Measurements from ENCODE around the gene SHANK3.
"Not testable (repeated sequence)": the region's sequence is repeated elsewhere in the genome, so short reads cannot be mapped to it uniquely, and the experiment has no call there.

Gene SHANK3

GRCh38 chr22:50643821-50644101 is 28.9 kb upstream of the SHANK3 start:
- in situ Hi-C loops (cut with MboI; ENCODE audit: low sequenced_read_pairs) = not testable (repeated sequence)

DNA sequence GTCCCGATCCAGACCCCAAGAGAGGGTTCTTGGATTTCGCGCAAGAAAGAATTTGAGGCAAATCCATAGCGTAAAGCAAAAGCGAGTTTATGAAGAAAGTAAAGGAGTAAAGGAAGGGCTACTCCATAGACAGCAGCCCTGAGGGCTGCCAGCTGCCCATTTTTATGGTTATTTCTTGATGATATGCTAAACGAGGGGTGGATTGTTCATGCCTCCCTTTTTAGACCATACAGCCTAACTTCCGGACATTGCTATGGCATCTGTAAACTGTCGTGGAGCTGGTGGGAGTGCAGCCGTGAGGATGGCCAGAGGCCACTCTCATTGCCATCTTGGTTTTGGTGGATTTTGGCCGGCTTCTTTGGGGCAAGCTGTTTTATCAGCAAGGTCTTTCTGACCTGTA is 19.4 kb upstream of the SHANK3 start:
- in situ Hi-C loops (cut with MboI; ENCODE audit: low sequenced_read_pairs) = no loop called here

DNA sequence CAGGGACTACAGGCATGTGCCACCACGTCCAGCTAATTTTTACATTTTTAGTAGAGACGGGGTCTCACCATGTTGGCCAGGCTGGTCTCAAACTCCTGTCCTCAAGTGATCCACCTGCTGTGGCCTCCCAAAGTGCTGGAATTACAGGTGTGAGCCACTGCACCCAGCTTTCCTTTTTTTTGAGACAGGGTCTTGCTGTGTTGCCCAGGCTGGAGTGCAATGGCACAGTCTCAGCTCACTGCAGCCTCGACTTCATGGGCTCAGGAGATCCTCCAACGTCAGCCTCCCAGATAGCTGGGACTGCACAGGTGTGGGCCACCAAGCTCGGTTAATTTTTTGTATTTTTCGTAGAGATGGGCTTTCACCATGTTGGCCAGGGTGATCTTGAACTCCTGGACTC is 18.0 kb upstream of the SHANK3 start:
- in situ Hi-C loops (cut with MboI; ENCODE audit: low sequenced_read_pairs) = not testable (repeated sequence)

DNA sequence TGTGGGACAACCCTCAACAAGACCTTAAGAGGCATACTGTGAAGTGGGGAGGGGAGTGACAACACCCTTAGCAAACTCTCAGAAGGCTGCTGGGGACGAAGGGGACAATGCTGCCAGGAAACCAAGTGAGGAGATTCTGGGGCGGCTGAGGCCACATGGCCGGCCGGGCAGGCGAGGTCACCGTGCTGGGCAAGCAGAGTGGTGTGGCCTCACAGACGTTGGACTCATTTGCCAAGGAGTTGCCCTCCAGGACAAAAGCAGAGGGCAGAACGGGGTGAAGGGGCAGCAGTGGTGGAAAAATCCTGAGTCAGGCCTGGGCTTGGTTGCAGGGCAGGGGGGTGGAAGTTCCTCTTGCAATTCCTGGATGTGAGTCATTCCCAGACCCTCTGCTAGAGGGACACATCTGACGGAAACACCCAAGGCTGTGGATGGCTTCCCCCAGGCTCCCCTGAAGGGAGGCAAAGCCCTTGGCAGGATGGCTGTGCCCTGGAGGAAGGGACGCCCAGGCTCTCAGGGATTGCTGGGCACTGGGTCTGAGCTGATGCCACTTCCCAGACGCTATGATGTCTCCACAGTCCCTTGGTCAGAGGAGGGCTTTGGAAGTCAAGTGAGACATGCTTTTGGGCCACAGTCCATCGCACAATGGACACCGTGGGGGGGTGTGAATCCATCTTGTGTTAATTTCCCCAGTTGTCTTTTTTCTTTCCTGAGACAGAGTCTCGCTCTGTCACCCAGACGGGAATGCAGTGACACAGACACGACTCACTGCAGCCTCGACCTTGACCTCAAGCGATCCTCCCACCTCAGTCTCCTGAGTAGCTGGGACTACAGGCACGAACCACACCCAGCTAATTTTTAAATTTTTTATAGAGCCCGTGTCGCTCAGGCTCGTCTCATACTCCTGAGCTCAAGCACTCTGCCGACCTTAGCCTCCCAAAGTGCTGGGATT is 16.2 kb upstream of the SHANK3 start:
- in situ Hi-C loops (cut with MboI; ENCODE audit: low sequenced_read_pairs) = no loop called here

GRCh38 chr22:50657925-50658324 is 14.7 kb upstream of the SHANK3 start:
- in situ Hi-C loops (cut with MboI; ENCODE audit: low sequenced_read_pairs) = no loop called here

DNA sequence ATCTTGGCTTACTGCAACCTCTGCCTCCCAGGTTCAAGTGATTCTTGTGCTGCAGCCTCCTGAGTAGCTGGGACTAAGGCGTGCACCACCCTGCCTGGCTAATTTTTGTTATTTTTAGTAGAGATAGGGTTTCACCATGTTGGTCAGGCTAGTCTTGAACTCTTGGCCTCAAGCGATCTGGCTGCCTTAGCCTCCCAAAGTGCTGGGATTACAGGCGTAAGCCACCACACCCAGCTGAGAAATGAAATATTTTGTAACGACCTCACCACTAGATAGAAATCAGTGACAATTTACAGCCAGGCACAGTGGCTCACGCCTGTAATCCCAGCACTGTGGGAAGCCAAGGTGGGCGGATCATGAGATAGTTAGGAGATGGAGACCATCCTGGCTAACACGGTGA is 12.9 kb upstream of the SHANK3 start:
- in situ Hi-C loops (cut with MboI; ENCODE audit: low sequenced_read_pairs) = not testable (repeated sequence)

DNA sequence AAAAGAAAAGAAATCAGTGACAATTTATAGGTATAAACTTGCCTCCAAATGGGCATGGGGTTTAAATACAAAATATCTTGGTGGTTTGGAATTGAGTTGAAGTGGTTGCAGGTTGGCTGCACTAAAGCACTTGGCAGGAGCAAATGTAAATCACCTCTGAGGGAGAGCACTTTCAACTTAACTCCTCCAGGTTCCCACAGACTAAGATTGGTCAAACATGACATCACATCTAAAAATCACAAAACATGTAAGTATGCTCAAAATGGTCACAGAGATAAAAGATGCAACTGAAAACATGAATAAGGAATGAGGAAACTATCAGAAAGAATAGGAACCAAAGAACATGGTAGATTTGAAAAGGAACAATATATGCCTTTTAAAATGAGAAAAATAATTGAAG is 12.3 kb upstream of the SHANK3 start:
- in situ Hi-C loops (cut with MboI; ENCODE audit: low sequenced_read_pairs) = no loop called here

- in situ Hi-C loops (cut with MboI; ENCODE audit: low sequenced_read_pairs) = no loop called here
Measured at GRCh38 chr22:50665212-50665611, 7.4 kb upstream of the SHANK3 start.

GRCh38 chr22:50665738-50666137 is 6.9 kb upstream of the SHANK3 start:
- in situ Hi-C loops (cut with MboI; ENCODE audit: low sequenced_read_pairs) = no loop called here

DNA sequence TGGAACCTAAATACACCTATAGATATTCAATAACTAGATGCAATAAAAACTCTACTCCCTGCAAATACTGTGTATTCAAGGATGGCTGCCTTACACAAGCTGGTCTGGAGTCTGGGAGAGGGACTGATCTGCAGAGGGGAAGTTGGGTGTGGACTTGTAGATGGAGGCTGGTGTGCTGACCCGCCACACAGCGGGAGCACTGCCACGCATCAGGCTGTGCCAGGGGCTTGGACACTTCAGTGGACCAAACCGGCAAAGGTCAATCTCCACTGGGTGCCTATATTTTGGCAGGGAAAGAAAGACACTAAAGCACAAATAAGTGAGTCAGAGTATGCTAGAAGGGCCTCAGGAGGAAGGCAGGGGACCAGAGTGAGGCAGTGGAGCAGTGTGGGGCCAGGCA is 2.1 kb upstream of the SHANK3 start:
- in situ Hi-C loops (cut with MboI; ENCODE audit: low sequenced_read_pairs) = no loop called here

- in situ Hi-C loops (cut with MboI; ENCODE audit: low sequenced_read_pairs) = no loop called here
Measured at GRCh38 chr22:50670914-50671538, 1.6 kb upstream of the SHANK3 start.

DNA sequence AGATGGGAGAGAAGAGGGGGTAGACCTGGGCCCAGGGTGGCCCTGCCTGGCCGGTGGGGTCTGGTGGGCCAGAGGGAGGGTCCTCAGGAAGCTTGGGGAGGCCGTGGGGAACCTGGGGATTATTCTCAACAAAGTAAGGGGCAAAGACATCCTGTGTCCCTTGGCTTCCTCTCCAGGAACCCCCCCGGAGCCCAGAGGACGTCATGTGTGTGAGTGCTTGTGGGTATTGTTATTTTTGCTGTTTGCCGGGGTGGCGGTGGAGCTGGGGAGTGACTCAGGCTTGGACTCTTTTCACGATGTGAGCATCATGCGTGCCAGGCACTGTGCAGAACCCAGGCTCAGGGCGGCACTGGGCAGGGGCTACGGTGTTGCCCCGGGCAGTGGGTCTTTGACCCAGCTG is 982 bp upstream of the SHANK3 start:
- in situ Hi-C loops (cut with MboI; ENCODE audit: low sequenced_read_pairs) = no loop called here

DNA sequence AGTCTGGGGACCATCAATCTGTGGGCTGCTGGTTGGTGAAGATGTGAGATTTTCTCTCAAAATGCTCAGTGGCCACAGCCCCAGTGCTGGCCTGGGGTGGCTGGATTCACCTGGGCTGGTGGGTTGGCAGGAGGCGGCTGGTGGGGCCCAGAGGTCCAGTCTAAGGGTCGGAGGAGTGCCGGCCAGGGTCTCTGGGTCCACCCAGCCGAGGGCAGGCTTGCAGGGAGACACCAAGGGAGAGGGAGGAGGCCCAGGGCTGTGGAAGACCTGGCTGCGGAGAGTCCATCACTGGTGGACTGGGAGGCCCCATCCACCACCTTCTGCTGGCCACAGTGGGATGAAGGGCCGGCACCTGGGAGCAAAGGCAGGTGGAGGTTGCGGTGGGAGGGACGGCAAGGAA is 582 bp upstream of the SHANK3 start:
- in situ Hi-C loops (cut with MboI; ENCODE audit: low sequenced_read_pairs) = no loop called here

GRCh38 chr22:50673231-50674129 is 857 bp downstream of the SHANK3 start:
- in situ Hi-C loops (cut with MboI; ENCODE audit: low sequenced_read_pairs) = no loop called here

GRCh38 chr22:50674130-50674500 is 1.5 kb downstream of the SHANK3 start:
- in situ Hi-C loops (cut with MboI; ENCODE audit: low sequenced_read_pairs) = no loop called here

GRCh38 chr22:50674606-50675552 is 2.3 kb downstream of the SHANK3 start:
- in situ Hi-C loops (cut with MboI; ENCODE audit: low sequenced_read_pairs) = no loop called here

- in situ Hi-C loops (cut with MboI; ENCODE audit: low sequenced_read_pairs) = no loop called here
Measured at GRCh38 chr22:50675553-50676179, 3.0 kb downstream of the SHANK3 start.

- in situ Hi-C loops (cut with MboI; ENCODE audit: low sequenced_read_pairs) = no loop called here
Measured at GRCh38 chr22:50676180-50676636, 3.6 kb downstream of the SHANK3 start.

DNA sequence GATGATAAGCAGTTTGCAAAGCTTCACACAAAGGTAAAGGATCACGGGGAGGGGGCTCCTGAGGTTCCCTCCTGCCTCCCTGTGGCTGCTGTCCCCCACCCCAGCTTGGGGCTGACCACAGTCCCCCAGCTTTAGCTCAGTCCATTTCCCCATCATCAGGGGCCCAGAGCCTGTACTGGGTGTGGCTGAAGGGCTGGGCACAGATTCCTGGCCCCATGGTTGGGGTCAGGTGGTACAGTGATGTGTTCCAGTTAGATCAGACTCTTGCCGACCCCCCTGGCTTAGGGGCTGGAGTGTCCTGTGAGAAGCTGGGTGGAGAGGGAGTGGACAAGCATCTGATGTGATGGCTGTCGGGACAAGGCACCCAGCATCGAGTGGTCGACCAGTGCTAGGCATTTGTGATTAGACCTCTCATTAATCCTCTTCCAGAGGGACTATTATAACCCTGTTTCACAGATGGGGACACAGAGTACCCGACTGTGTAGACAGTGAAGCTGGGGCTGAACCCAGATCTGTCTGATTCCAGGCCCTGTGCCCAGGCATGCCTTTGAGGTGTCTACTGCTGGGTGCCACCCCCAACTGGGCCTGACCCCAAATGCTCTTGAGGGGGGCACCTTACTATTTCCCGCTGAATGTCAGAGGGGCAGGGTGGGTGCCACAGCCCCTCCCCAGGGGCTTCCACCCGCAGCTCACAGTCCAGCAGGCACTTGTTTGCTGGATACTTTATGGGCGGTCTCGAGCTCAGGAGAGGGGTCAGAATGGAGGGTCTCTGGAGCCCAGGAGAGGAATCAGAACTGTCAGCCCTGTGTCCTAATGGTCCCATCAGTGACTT is 4.3 kb downstream of the SHANK3 start:
- in situ Hi-C loops (cut with MboI; ENCODE audit: low sequenced_read_pairs) = no loop called here
